SH-SY5Y (cell line): ENCODE measurements around the gene TBC1D4.

ENCODE experiments used
- GATA2 ChIP-seq: IDR thresholded peaks from 2 replicates; pipeline ENCODE4 v1.6.1; 2011; ENCODE audit warnings: mild to moderate bottlenecking, low read depth, low read length
- GATA3 ChIP-seq: IDR thresholded peaks from 2 replicates; pipeline ENCODE4 v1.6.1; 2011; ENCODE audit warnings: low read depth, mild to moderate bottlenecking, low read length, moderate library complexity

DNA sequence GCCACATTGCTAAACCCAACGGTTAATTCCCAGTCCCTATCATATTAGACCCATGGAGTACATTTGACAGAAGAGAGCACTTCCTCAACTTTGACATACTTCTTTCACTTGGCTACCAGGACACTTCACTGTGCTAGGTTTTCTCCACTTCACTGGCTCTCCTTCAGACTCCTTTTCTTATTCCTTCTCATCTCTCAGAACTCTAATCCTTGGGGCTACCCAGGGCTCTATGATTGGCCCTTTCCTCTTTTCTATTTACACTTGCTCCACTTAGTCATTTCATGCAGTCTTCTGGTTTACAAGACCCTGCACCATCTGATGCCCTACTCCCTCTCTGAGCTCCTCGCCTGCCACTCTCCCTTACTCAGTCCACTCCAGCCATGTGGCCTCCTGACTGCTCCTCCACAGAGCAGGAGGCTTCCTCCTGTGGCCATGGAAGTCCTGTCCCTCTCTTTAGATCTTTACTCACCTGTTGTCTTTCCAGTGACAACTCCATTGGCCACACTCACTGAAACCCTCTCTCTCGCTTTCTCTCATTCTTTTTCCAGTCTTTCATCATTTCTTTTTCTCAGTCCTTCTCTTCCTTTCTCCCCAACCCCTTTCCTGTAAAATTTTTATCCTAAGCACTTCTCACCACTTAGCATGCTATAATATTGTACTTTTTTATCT is 90.4 kb downstream of the TBC1D4 start:
- TF ChIP-seq GATA2 (no peak), GATA3 (no peak)
